GM13977 (cell line): ENCODE results near the gene JAGN1.
A peak's percentile ranks its signal among the peaks of the same experiment; 100 is the strongest.
"Not testable (repeated sequence)": the region's sequence is repeated elsewhere in the genome, so short reads cannot be mapped to it uniquely, and the experiment has no call there.

ENCODE experiments used
- DNase-seq: peaks from one replicate; pipeline ENCODE4 v3.0.0; 2012; ENCODE audit warnings: low spot score
- CTCF ChIP-seq: IDR thresholded peaks from 2 replicates; pipeline ENCODE4 v1.5.1; 2012; ENCODE audit warnings: mild to moderate bottlenecking, control low read depth; ENCODE audit not compliant: insufficient read depth; ENCODE audit errors: extremely low read depth, missing control alignments
- in situ Hi-C: fragments of 300-500 bp; cut with MboI; formaldehyde crosslinking; loops from one replicate; pipeline ENCODE4 v1.12.0; 2022; ENCODE audit warnings: low sequenced_read_pairs, low pct_unique_long_range_greater_than_20kb, mixed read lengths, inconsistent platforms; ENCODE audit not compliant: unreplicated experiment

The JAGN1 gene

GRCh38 chr3:9933561-9934234 is 43.3 kb downstream of the JAGN1 start, which contains the start of gene CRELD1:
TSS of gene CRELD1 (plus strand) at chr3:9933834. CDS start at chr3:9934439, 605 bp downstream.
- DNase-seq: peak; percentile 95
- TF ChIP-seq CTCF: no peak
- in situ Hi-C loops: no loop called here

GRCh38 chr3:9934235-9934621 is 43.8 kb downstream of the JAGN1 start:
- in situ Hi-C loops: no loop called here
- no peak for DNase-seq

GRCh38 chr3:9934993-9935392 is 44.6 kb downstream of the JAGN1 start:
- DNase-seq: no peak
- TF ChIP-seq CTCF: no peak
- in situ Hi-C loops: no loop called here

More at GRCh38 chr3:9934235-9934621, 43.8 kb downstream of the JAGN1 start:
- peak; percentile 26 for TF ChIP-seq CTCF

- in situ Hi-C loops: no loop called here
- no peak for DNase-seq
- TF ChIP-seq CTCF: no peak
These were observed 45.6 kb downstream of the JAGN1 start for GRCh38 chr3:9935966-9936510.

GRCh38 chr3:9937486-9938238 is 47.3 kb downstream of the JAGN1 start:
- in situ Hi-C loops: no loop called here
- TF ChIP-seq CTCF: no peak
- no peak for DNase-seq

GRCh38 chr3:9938966-9939365 is 48.6 kb downstream of the JAGN1 start:
- in situ Hi-C loops: no loop called here
- no peak for DNase-seq
- TF ChIP-seq CTCF: no peak

- DNase-seq: not testable (repeated sequence)
These were observed 49.5 kb downstream of the JAGN1 start for GRCh38 chr3:9939906-9940305.

More at GRCh38 chr3:9939906-9940305, 49.5 kb downstream of the JAGN1 start:
- in situ Hi-C loops: not testable (repeated sequence)
